HT1080 (cell line): ENCODE results near the gene SDK1. TPM values are rescaled to one million over a fixed set of nuclear protein-coding genes. Genes with fewer than 3 reads are reported as not detected.

Source experiments
- DNase-seq: peaks from one replicate; pipeline ENCODE4 v3.0.0-alpha.2; 2015; ENCODE audit warnings: low read depth
- total RNA-seq: library from RNA; depleted of rRNA; stranded (reverse); fragments of >200 nt; shearing (Covaris generic); gene quantifications from 2 replicates; pipeline ENCODE4 v1.2.3, GENCODE V29; 2014

Gene SDK1
- total RNA-seq, 1 experiment from 2014 or later, result 1.2 TPM

GRCh38 chr7:4127909-4128560 is 827.0 kb downstream of the SDK1 start:
- DNase-seq, result no peak

GRCh38 chr7:4129481-4130122 is 828.5 kb downstream of the SDK1 start:
- DNase-seq, result peak; percentile 65

DNA sequence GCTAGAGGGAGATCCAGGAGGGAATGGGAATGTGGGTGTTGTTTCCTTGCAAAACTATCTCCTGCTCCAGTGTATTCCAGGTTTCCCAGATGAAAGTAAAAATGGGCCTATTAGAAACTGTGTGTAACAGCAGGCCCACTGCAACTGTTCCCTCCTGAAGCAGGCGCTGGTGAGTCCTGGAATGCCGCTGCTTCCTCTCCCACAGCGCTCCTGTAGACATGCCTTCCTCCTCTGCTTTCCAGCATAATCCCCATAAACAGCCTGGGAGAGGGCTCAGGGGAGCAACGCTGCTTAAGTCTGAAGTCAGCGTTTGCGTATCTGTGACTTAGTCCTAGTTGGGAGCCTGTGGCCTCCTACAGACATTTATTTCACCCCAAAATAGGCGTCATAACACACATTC is 830.0 kb downstream of the SDK1 start:
- no peak for DNase-seq

- no peak for DNase-seq
These were observed 831.2 kb downstream of the SDK1 start for GRCh38 chr7:4132221-4132620.

GRCh38 chr7:4133491-4134044 is 832.5 kb downstream of the SDK1 start:
- no peak for DNase-seq

DNA sequence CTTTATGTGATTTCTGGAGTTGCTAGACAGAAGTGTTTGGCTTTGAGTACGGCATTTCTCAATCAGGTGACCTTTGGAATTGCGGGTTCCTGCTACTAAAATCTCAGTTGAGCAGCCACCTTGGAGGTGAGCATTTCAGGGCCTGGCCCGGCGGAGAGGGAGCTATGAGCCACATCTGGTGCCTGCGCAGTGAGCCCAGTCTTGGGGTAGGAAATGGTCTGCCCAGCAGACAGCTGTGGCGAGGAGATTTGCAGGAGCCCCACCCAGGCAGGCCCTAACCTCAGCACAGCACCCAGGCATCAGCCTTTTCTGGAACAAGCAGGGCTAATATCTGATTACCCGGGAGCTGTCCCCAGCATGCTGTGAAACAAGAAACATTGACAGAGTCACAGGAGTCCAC is 833.2 kb downstream of the SDK1 start:
- DNase-seq, result no peak

- no peak for DNase-seq
These were observed 833.6 kb downstream of the SDK1 start for GRCh38 chr7:4134631-4135030.

DNA sequence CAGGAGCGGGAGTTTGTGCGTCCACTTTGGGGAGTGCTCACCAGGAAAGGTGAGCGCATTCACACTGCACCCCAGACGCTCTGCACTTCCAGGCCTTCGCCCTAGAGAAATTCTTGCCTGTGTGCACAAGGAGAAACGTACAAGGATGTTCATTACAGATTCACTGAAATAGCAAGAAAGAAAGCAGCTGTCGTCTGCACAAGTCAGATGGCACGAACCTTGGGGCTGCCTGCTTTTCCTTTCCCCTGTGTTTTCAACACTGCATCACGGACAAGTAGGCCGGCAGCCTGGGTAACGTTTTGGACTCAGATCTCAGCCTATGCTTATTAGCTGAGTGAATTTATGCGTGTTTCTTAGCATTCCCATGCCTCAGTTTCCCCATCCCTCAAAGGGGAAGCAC is 834.2 kb downstream of the SDK1 start:
- DNase-seq, result no peak

GRCh38 chr7:4136036-4136435 is 835.0 kb downstream of the SDK1 start:
- peak; percentile 20 for DNase-seq

- DNase-seq, result no peak
These were observed 835.6 kb downstream of the SDK1 start for GRCh38 chr7:4136501-4137110.

- no peak for DNase-seq
These were observed 836.5 kb downstream of the SDK1 start for GRCh38 chr7:4137552-4137951.

GRCh38 chr7:4138866-4139265 is 837.8 kb downstream of the SDK1 start:
- no peak for DNase-seq

GRCh38 chr7:4139656-4140625 is 838.9 kb downstream of the SDK1 start:
- DNase-seq, result no peak

DNA sequence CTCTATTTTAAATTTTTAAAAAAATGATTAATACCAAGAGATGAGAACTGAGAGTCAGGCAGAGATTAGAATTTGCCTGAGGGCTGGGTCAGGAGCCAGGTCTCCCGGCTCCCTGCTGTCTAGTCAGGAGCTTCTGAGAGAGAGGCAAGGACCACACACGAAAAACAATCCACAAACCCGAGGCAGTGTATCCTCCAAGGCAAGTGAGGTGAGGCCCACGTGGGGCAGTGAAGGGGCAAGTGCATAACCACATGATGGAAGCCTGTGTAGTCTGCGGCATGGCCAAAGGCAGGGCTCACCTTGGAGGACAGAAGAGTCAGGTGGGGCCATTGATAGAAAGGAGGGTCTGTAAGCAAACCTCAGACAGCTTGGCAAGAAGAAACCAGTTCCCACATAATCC is 839.9 kb downstream of the SDK1 start:
- no peak for DNase-seq

DNA sequence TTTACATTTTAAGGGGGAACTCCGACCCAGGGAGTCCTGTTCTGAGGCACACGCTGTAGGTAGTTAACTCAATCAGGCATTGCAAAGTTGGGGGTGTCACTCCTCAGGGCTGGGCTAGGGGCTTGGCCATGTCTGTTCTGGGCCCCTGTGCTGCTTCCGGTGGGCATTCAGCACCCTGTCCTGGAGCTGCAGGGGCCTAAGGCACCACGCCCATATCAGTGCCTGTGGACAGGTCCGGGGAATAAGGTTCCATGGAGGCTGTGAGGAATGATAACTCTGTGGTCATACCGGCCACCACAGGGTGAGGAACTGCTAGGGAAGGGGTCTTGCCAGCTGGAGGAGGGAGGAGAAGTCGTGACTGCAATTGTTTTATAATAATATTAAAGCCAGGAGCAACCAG is 842.0 kb downstream of the SDK1 start:
- no peak for DNase-seq

- DNase-seq, result no peak
These were observed 842.6 kb downstream of the SDK1 start for GRCh38 chr7:4143511-4144171.

GRCh38 chr7:4144172-4144701 is 843.2 kb downstream of the SDK1 start:
- DNase-seq, result no peak

DNA sequence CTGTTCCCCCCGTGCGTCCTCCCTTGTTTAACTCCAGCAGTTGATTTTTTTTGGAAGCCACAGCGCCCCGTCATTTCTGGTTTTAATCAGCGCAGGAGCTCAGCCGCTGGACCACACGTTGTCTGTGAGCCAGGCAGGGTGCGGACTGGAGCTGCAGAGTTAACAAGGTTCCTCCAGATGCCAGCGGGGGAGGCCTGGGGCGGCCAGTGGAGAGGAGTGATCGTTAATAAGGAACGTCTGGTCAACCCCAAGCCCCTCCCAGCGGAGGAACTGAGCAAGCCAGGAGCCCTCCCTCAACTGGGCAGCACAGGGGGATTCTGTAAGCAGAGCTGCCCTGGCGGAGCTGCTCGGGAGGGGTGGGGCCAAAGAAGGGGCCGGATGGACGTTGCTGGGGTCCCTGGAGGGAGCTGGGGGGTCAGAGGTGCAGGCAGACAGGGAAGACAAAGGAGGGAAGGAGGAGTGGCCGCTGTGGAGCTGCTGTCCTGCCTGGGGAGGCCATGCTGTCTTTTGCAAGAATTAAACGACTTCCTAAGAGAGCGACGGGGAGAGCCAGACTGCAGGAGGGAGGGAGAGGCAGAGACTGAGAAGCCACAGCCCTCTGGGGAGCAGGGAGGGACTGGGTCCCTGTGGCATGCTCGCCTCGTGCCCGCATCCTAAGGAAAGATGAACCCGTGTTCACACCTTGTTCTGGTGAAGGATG is 843.9 kb downstream of the SDK1 start:
- DNase-seq, result no peak

- DNase-seq, result no peak
These were observed 844.5 kb downstream of the SDK1 start for GRCh38 chr7:4145576-4145975.
